K562 (cell line): ENCODE results near the gene FDX2. TPM values are rescaled to one million over a fixed set of nuclear protein-coding genes. Genes with fewer than 3 reads are reported as not detected.

Experiments
- BCOR ChIP-seq: fragments of 450-650 bp; IDR thresholded peaks from 2 replicates; pipeline ENCODE4 v1.6.1; 2016
- BMI1 ChIP-seq: fragments of 150-350 bp; IDR thresholded peaks from 2 replicates; pipeline ENCODE4 v1.6.1; 2014; ENCODE audit warnings: low read length
- DDX20 ChIP-seq: fragments of 450-650 bp; IDR thresholded peaks from 2 replicates; pipeline ENCODE4 v1.6.1; 2016; ENCODE audit warnings: missing genetic modification characterization, low read depth, mild to moderate bottlenecking, missing compliant biosample characterization, moderate library complexity
- DLX4 ChIP-seq: fragments of 250-450 bp; sonication (Bioruptor Pico); IDR thresholded peaks from 2 replicates; pipeline ENCODE4 v1.6.1; 2021; ENCODE audit warnings: mild to moderate bottlenecking
- EP400 ChIP-seq: fragments of 450-650 bp; IDR thresholded peaks from 2 replicates; pipeline ENCODE4 v1.6.1; 2017; ENCODE audit warnings: antibody characterized with exemption, mild to moderate bottlenecking, moderate library complexity
- FOXK1 ChIP-seq: sonication (generic); formaldehyde crosslinking; IDR thresholded peaks from 2 replicates; pipeline ENCODE4 v1.8.0; 2022; ENCODE audit warnings: missing genetic modification reagents, mild to moderate bottlenecking, borderline replicate concordance
- FOXM1 ChIP-seq, 2 experiments: fragments of 450-650 bp in 1 of 2; sonication (generic) in 1 of 2; formaldehyde crosslinking in 1 of 2; IDR thresholded peaks; 2 replicates each; pipeline versions ENCODE4 v1.6.1 to v1.9.0; 2017 to 2022; ENCODE audit warnings: low read depth in 2 of 2, mild to moderate bottlenecking in 2 of 2, missing genetic modification reagents in 1 of 2, moderate library complexity in 1 of 2
- KAT2B ChIP-seq: IDR thresholded peaks from one replicate; pipeline ENCODE4 v1.6.1; 2012; ENCODE audit warnings: low read depth, mild to moderate bottlenecking, control low read depth, inconsistent platforms, low read length, moderate library complexity
- KLF6 ChIP-seq: fragments of 250-450 bp; sonication (Bioruptor Pico); IDR thresholded peaks from 2 replicates; pipeline ENCODE4 v1.4.0; 2020; ENCODE audit warnings: mild to moderate bottlenecking, moderate library complexity, borderline replicate concordance
- NCOR1 ChIP-seq: fragments of 450-650 bp; IDR thresholded peaks from 2 replicates; pipeline ENCODE4 v1.6.1; 2016; ENCODE audit warnings: mild to moderate bottlenecking, moderate library complexity
- NELFE ChIP-seq: IDR thresholded peaks from 2 replicates; pipeline ENCODE4 v1.6.1; 2011; ENCODE audit warnings: mild to moderate bottlenecking; ENCODE audit not compliant: insufficient read depth, insufficient read length
- NONO ChIP-seq, 2 experiments: fragments of 200-400 bp in 1 of 2; fragments of 450-650 bp in 1 of 2; formaldehyde crosslinking in 1 of 2; IDR thresholded peaks; 2 replicates each; pipeline ENCODE4 v1.6.1; 2017; ENCODE audit warnings: low read depth in 2 of 2, mild to moderate bottlenecking in 2 of 2, moderate library complexity in 2 of 2, low read length in 1 of 2
- NR2F6 ChIP-seq: fragments of 450-650 bp; formaldehyde crosslinking; IDR thresholded peaks from 2 replicates; pipeline ENCODE4 v1.4.0; 2020; ENCODE audit warnings: mild to moderate bottlenecking
- PHF8 ChIP-seq: fragments of 200-600 bp; sonication (generic); IDR thresholded peaks from 2 replicates; pipeline ENCODE4 v1.6.1; 2012; ENCODE audit warnings: mixed run types, mild to moderate bottlenecking, inconsistent platforms, low read length, moderate library complexity, borderline replicate concordance
- RBBP5 ChIP-seq: fragments of 200-600 bp; sonication (generic); IDR thresholded peaks from 2 replicates; pipeline ENCODE4 v1.6.1; 2012; ENCODE audit warnings: borderline replicate concordance, mild to moderate bottlenecking, low read length, control low read depth, inconsistent platforms; ENCODE audit not compliant: insufficient read depth, poor library complexity, severe bottlenecking
- RNF2 ChIP-seq: sonication (generic); IDR thresholded peaks from 2 replicates; pipeline ENCODE4 v1.6.1; 2016
- SLC30A9 ChIP-seq: fragments of 250-450 bp; sonication (Bioruptor Pico); IDR thresholded peaks from 2 replicates; pipeline ENCODE4 v1.8.0; 2022; ENCODE audit warnings: mild to moderate bottlenecking, moderate library complexity
- SMARCA5 ChIP-seq: fragments of 450-650 bp; IDR thresholded peaks from 2 replicates; pipeline ENCODE4 v1.6.1; 2016
- ZBTB7A ChIP-seq: IDR thresholded peaks from 2 replicates; pipeline ENCODE4 v1.6.1; 2011; ENCODE audit warnings: low read depth, mild to moderate bottlenecking, low read length, moderate library complexity, borderline replicate concordance; ENCODE audit not compliant: control insufficient read depth
- ZBTB9 ChIP-seq: fragments of 450-650 bp; formaldehyde crosslinking; IDR thresholded peaks from 2 replicates; pipeline ENCODE4 v1.4.0; 2020; ENCODE audit warnings: mild to moderate bottlenecking, moderate library complexity
- ZNF212 ChIP-seq: fragments of 450-650 bp; formaldehyde crosslinking; IDR thresholded peaks from 2 replicates; pipeline ENCODE4 v1.4.0; 2020; ENCODE audit warnings: mild to moderate bottlenecking
- ZNF316 ChIP-seq: fragments of 450-650 bp; IDR thresholded peaks from 2 replicates; pipeline ENCODE4 v1.6.1; 2016
- ZNF57 ChIP-seq: fragments of 450-650 bp; formaldehyde crosslinking; IDR thresholded peaks from 2 replicates; pipeline ENCODE4 v1.4.0; 2020; ENCODE audit warnings: mild to moderate bottlenecking, moderate library complexity
- polyA plus RNA-seq, 8 experiments: library from polyadenylated mRNA; depleted of rRNA in 4 of 8; stranded (reverse) in 5 of 8; unstranded in 3 of 8; fragments of >200 nt; fragmentation: Nextera tagmentation in 2 of 8; fragmentation: Illumina TruSeq in 1 of 8; extraction: Ambion mirVana in 2 of 8; extraction: Trizol in 1 of 8; gene quantifications; 2 replicates each; pipeline versions ENCODE4 v1.2.1 to v1.2.3, GENCODE V29; 2011 to 2014; ENCODE audit warnings: inconsistent platforms in 1 of 8, missing spikeins in 1 of 8
- total RNA-seq, 7 experiments: library from RNA; depleted of rRNA in 6 of 7; stranded (reverse); fragments of >200 nt in 6 of 7; fragmentation: Illumina TruSeq in 2 of 7; extraction: Trizol in 2 of 7; gene quantifications; 2 replicates each; pipeline versions ENCODE4 v1.2.1 to v1.2.3, GENCODE V29; 2011 to 2021; ENCODE audit warnings: low replicate concordance in 1 of 7
- TF ChIP-seq, protein P1 (sequence below): fragments of 250-450 bp; sonication (Bioruptor Pico); IDR thresholded peaks from 2 replicates; pipeline ENCODE4 v1.4.0; 2020; ENCODE audit warnings: mild to moderate bottlenecking, moderate library complexity
- TF ChIP-seq, protein P2 (sequence below): fragments of 250-450 bp; sonication (Bioruptor Pico); IDR thresholded peaks from 2 replicates; pipeline ENCODE4 v1.5.0; 2022; ENCODE audit warnings: mild to moderate bottlenecking

FDX2 gene
- total and polyA plus RNA-seq, 9 of the 15 experiments (the other 6 are each of a cell fraction or from before 2014, with no cell fraction given): 2.5 to 49.8 (median 29.7) TPM

DNA sequence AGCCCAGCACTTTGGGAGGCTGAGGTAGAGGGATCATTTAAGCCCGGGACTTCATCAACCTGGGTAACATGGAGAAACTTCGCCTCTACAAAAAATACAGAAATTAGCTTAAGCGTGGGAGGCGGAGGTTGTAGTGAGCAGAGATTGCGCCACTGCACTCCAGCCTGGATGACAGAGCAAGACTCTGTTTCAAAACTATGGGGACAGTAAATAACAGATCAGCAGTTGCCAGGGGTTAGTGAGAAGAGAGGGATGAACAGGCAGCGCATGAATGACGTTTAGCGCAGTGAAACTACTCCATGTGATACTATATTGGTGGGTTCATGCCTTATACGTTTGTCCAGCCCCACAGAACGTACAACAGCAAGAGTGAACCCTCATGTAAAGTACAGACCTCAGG is 30.7 kb upstream of the FDX2 start (continued):
- TF ChIP-seq FOXM1 (IDR thresholded peaks at IDR 0.05; ENCODE audit: low read depth) (no peak), FOXM1 (CRISPR knock-in tag; IDR thresholded peaks at IDR 0.05; ENCODE audit: low read depth) (no peak), ZNF57 (CRISPR knock-in tag) (no peak), NCOR1 (no peak), PHF8 (no peak), NELFE (no peak), RBBP5 (no peak), KLF6 (CRISPR knock-in tag) (no peak), ZNF212 (CRISPR knock-in tag) (no peak), NONO (IDR thresholded peaks at IDR 0.05; ENCODE audit: low read depth in 2 of 2, low read length in 1 of 2) (no peak), DDX20 (tag) (no peak), BCOR (no peak), SMARCA5 (no peak), ZBTB7A (no peak), SLC30A9 (no peak), FOXK1 (CRISPR knock-in tag) (no peak), RNF2 (no peak), DLX4 (CRISPR knock-in tag) (no peak), EP400 (no peak), NR2F6 (no peak), BMI1 (no peak), KAT2B (no peak), ZBTB9 (CRISPR knock-in tag) (no peak), ZNF316 (peak; percentile 78)
- TF ChIP-seq, protein P1, sequence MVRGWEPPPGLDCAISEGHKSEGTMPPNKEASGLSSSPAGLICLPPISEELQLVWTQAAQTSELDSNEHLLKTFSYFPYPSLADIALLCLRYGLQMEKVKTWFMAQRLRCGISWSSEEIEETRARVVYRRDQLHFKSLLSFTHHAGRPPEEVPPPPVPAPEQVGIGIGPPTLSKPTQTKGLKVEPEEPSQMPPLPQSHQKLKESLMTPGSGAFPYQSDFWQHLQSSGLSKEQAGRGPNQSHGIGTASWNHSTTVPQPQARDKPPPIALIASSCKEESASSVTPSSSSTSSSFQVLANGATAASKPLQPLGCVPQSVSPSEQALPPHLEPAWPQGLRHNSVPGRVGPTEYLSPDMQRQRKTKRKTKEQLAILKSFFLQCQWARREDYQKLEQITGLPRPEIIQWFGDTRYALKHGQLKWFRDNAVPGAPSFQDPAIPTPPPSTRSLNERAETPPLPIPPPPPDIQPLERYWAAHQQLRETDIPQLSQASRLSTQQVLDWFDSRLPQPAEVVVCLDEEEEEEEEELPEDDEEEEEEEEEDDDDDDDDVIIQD: no peak
- TF ChIP-seq, protein P2, sequence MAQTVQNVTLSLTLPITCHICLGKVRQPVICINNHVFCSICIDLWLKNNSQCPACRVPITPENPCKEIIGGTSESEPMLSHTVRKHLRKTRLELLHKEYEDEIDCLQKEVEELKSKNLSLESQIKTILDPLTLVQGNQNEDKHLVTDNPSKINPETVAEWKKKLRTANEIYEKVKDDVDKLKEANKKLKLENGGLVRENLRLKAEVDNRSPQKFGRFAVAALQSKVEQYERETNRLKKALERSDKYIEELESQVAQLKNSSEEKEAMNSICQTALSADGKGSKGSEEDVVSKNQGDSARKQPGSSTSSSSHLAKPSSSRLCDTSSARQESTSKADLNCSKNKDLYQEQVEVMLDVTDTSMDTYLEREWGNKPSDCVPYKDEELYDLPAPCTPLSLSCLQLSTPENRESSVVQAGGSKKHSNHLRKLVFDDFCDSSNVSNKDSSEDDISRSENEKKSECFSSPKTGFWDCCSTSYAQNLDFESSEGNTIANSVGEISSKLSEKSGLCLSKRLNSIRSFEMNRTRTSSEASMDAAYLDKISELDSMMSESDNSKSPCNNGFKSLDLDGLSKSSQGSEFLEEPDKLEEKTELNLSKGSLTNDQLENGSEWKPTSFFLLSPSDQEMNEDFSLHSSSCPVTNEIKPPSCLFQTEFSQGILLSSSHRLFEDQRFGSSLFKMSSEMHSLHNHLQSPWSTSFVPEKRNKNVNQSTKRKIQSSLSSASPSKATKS (CRISPR knock-in tag): no peak
